Measurements from ENCODE around the gene ZNF804A. TPM values are rescaled to one million over a fixed set of nuclear protein-coding genes. Genes with fewer than 3 reads are reported as not detected.

The ZNF804A gene
- total RNA-seq, 1 experiment from 2014 or later: not detected

GRCh38 chr2:184577743-184578142 is 20.6 kb upstream of the ZNF804A start:
- H3K4me1 ChIP-seq: no peaks in the 10 kb centered on the region
- TF ChIP-seq CTCF (IDR thresholded peaks at IDR 0.05; ENCODE audit: insufficient read depth in 1 of 2, low read depth in 1 of 2, low read length in 1 of 2, severe bottlenecking in 1 of 2, unreplicated experiment in 1 of 2): no peak
- no TSS peak for BruUV-seq (replicated peaks)
- intact Hi-C loops (cut with micrococcal nuclease; ENCODE audit: unreplicated experiment): no loop called here
- H3K36me3 ChIP-seq (ENCODE audit: control insufficient read depth, insufficient read depth, low read length): no peaks in the 10 kb centered on the region
- H3K27me3 ChIP-seq (replicated peaks; ENCODE audit: control insufficient read depth, insufficient read depth, low read length): no peaks in the 10 kb centered on the region
- H3K27me3 Mint-ChIP-seq (ENCODE audit: insufficient read depth, unreplicated experiment): no peaks in the 10 kb centered on the region
- H3K27ac Mint-ChIP-seq (ENCODE audit: unreplicated experiment): no peak overlapping the region
- H3K4me1 Mint-ChIP-seq (ENCODE audit: low read depth, unreplicated experiment): no peaks in the 10 kb centered on the region
- H3K9me3 Mint-ChIP-seq (ENCODE audit: unreplicated experiment): no peaks in the 10 kb centered on the region
- no peak overlapping the region for H3K4me3 ChIP-seq (ENCODE audit: low read depth, low read length)
- no peak for DNase-seq
- H3K36me3 Mint-ChIP-seq (ENCODE audit: insufficient read depth, unreplicated experiment): no peaks in the 10 kb centered on the region
- no peaks in the 10 kb centered on the region for H3K9me3 ChIP-seq
- POLR2A ChIA-PET: no interaction called here
- CTCF ChIA-PET: no interaction called here
- no peak overlapping the region for H3K4me3 Mint-ChIP-seq (ENCODE audit: unreplicated experiment)

- no TSS peak for BruUV-seq (replicated peaks)
- ChIA-PET POLR2A (no interaction called here), CTCF (no interaction called here)
- Histone ChIP-seq H3K36me3 (ENCODE audit: control insufficient read depth, insufficient read depth, low read length) (no peaks in the 10 kb centered on the region), H3K4me3 (ENCODE audit: low read depth, low read length) (no peak overlapping the region), H3K9me3 (no peaks in the 10 kb centered on the region), H3K27me3 (replicated peaks; ENCODE audit: control insufficient read depth, insufficient read depth, low read length) (no peaks in the 10 kb centered on the region), H3K4me1 (no peaks in the 10 kb centered on the region)
- Mint-ChIP-seq H3K27ac (ENCODE audit: unreplicated experiment) (no peak overlapping the region), H3K4me3 (ENCODE audit: unreplicated experiment) (no peak overlapping the region), H3K36me3 (ENCODE audit: insufficient read depth, unreplicated experiment) (no peaks in the 10 kb centered on the region), H3K9me3 (ENCODE audit: unreplicated experiment) (no peaks in the 10 kb centered on the region), H3K4me1 (ENCODE audit: low read depth, unreplicated experiment) (no peaks in the 10 kb centered on the region), H3K27me3 (ENCODE audit: insufficient read depth, unreplicated experiment) (no peaks in the 10 kb centered on the region)
- intact Hi-C loops (cut with micrococcal nuclease; ENCODE audit: unreplicated experiment): no loop called here
- DNase-seq: no peak
- no peak for TF ChIP-seq CTCF (IDR thresholded peaks at IDR 0.05; ENCODE audit: insufficient read depth in 1 of 2, low read depth in 1 of 2, low read length in 1 of 2, severe bottlenecking in 1 of 2, unreplicated experiment in 1 of 2)
Measured at GRCh38 chr2:184579226-184579625, 19.1 kb upstream of the ZNF804A start.

GRCh38 chr2:184581391-184581790 is 16.9 kb upstream of the ZNF804A start:
- CTCF ChIA-PET: no interaction called here
- no peaks in the 10 kb centered on the region for H3K4me1 ChIP-seq
- TF ChIP-seq CTCF (IDR thresholded peaks at IDR 0.05; ENCODE audit: insufficient read depth in 1 of 2, low read depth in 1 of 2, low read length in 1 of 2, severe bottlenecking in 1 of 2, unreplicated experiment in 1 of 2): no peak
- H3K9me3 Mint-ChIP-seq (ENCODE audit: unreplicated experiment): no peaks in the 10 kb centered on the region
- DNase-seq: no peak
- H3K36me3 Mint-ChIP-seq (ENCODE audit: insufficient read depth, unreplicated experiment): no peaks in the 10 kb centered on the region
- no peaks in the 10 kb centered on the region for H3K36me3 ChIP-seq (ENCODE audit: control insufficient read depth, insufficient read depth, low read length)
- no peaks in the 10 kb centered on the region for H3K27me3 Mint-ChIP-seq (ENCODE audit: insufficient read depth, unreplicated experiment)
- POLR2A ChIA-PET: no interaction called here
- H3K4me3 ChIP-seq (ENCODE audit: low read depth, low read length): no peak overlapping the region
- no peaks in the 10 kb centered on the region for H3K4me1 Mint-ChIP-seq (ENCODE audit: low read depth, unreplicated experiment)
- no peaks in the 10 kb centered on the region for H3K9me3 ChIP-seq
- BruUV-seq (replicated peaks): no TSS peak
- H3K27ac Mint-ChIP-seq (ENCODE audit: unreplicated experiment): no peak overlapping the region
- no peak overlapping the region for H3K4me3 Mint-ChIP-seq (ENCODE audit: unreplicated experiment)
- intact Hi-C loops (cut with micrococcal nuclease; ENCODE audit: unreplicated experiment): no loop called here
- no peaks in the 10 kb centered on the region for H3K27me3 ChIP-seq (replicated peaks; ENCODE audit: control insufficient read depth, insufficient read depth, low read length)
